ENCODE data around the gene DZANK1. TPM values are rescaled to one million over a fixed set of nuclear protein-coding genes. Genes with fewer than 3 reads are reported as not detected.

The DZANK1 gene
- total RNA-seq, 2 donors from 2014 or later = 1.6 TPM

DNA sequence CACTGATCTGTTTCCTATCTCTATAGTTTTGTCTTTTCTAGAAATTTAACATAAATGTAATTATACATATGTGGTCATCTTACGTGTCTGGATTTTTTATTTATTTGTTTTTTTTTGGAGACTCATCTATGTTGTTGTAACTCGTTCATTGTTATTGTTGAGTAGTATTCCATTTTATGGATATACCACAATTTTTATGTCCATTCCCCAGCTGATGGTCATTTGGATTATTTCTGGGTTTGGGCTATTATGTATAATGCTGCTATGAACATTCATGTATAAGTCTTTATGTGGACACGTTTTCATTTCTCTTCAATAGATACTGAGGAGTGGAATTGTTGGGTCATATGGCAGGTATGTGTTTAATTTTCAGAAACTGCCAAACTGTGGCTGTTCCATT lies 10.2 kb downstream of the DZANK1 start:
- 76 to 86% methylated on average over 3 of the region's 3 CpGs for WGBS, 2 donors

GRCh38 chr20:18443886-18444285 lies 22.9 kb downstream of the DZANK1 start:
- intact Hi-C loops (cut with DNase I) = no loop called here
- no peak for ATAC-seq
- no peak for DNase-seq
- H3K27me3 ChIP-seq = no peaks in the 10 kb centered on the region
- no peak overlapping the region for H3K4me3 ChIP-seq
- WGBS, 2 donors = 63 to 65% methylated on average over 4 of the region's 4 CpGs
- TF ChIP-seq POLR2A (IDR thresholded peaks at IDR 0.05) = no peak
- TF ChIP-seq, protein P1, sequence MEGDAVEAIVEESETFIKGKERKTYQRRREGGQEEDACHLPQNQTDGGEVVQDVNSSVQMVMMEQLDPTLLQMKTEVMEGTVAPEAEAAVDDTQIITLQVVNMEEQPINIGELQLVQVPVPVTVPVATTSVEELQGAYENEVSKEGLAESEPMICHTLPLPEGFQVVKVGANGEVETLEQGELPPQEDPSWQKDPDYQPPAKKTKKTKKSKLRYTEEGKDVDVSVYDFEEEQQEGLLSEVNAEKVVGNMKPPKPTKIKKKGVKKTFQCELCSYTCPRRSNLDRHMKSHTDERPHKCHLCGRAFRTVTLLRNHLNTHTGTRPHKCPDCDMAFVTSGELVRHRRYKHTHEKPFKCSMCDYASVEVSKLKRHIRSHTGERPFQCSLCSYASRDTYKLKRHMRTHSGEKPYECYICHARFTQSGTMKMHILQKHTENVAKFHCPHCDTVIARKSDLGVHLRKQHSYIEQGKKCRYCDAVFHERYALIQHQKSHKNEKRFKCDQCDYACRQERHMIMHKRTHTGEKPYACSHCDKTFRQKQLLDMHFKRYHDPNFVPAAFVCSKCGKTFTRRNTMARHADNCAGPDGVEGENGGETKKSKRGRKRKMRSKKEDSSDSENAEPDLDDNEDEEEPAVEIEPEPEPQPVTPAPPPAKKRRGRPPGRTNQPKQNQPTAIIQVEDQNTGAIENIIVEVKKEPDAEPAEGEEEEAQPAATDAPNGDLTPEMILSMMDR (IDR thresholded peaks at IDR 0.05) = no peak
- H3K4me1 ChIP-seq = no peaks in the 10 kb centered on the region
- no peaks in the 10 kb centered on the region for H3K9me3 ChIP-seq
- H3K36me3 ChIP-seq (replicated peaks in 1 of 2; ENCODE audit: insufficient read depth in 1 of 2, low read depth in 2 of 2) = no peaks in the 10 kb centered on the region
- H3K27ac ChIP-seq = no peak overlapping the region

More for the DNA sequence above, 10.2 kb downstream of the DZANK1 start:
- TF ChIP-seq, protein P1 (IDR thresholded peaks at IDR 0.05) = no peak
- no peak for TF ChIP-seq POLR2A (IDR thresholded peaks at IDR 0.05)
- no peak for ATAC-seq
- no peak for DNase-seq
- no peak overlapping the region for H3K27ac ChIP-seq
- H3K27me3 ChIP-seq = no peaks in the 10 kb centered on the region
- intact Hi-C loops (cut with DNase I) = no loop called here
- H3K9me3 ChIP-seq = peaks cover 0 to 4% (median 0%) of the 10 kb centered on the region in 3 donors
- no peaks in the 10 kb centered on the region for H3K36me3 ChIP-seq (replicated peaks in 1 of 2; ENCODE audit: insufficient read depth in 1 of 2, low read depth in 2 of 2)
- H3K4me3 ChIP-seq = no peak overlapping the region
- H3K4me1 ChIP-seq = no peaks in the 10 kb centered on the region

- TF ChIP-seq, protein P1 (IDR thresholded peaks at IDR 0.05) = no peak
- no peak for TF ChIP-seq POLR2A (IDR thresholded peaks at IDR 0.05)
- intact Hi-C loops (cut with DNase I) = no loop called here
- WGBS, 2 donors = 29% methylated on average over 1 of the region's 1 CpG
Observed at GRCh38 chr20:18440403-18440802, 26.4 kb downstream of the DZANK1 start.

DNA sequence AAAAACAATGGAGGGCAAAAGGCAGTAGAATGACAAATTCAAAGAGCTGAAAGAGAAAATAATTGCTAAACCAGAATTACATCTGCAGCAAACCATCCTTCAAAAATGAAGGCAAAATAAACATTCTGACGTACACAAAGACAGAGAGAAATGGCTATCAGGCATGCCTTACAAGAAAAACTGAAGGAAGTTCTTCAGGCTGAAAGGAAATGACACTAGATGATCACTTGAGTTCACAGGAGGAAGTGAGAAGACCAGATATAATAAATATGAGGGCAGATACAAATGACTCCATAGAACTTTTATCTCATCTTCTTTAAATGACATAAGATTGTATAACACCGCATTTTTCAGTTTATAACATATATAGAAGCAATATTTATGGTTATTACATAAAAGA lies 30.0 kb downstream of the DZANK1 start:
- ATAC-seq (no peak), DNase-seq (no peak)
- H3K4me1 ChIP-seq = no peaks in the 10 kb centered on the region
- no peaks in the 10 kb centered on the region for H3K27me3 ChIP-seq
- TF ChIP-seq, protein P1 (IDR thresholded peaks at IDR 0.05) = no peak
- TF ChIP-seq POLR2A (IDR thresholded peaks at IDR 0.05) = no peak
- intact Hi-C loops (cut with DNase I) = no loop called here
- no peak overlapping the region for H3K4me3 ChIP-seq
- H3K9me3 ChIP-seq = no peaks in the 10 kb centered on the region
- no peak overlapping the region for H3K27ac ChIP-seq
- 74 to 81% methylated on average over 2 of the region's 2 CpGs for WGBS, 2 donors
- H3K36me3 ChIP-seq (replicated peaks in 1 of 2; ENCODE audit: insufficient read depth in 1 of 2, low read depth in 2 of 2) = no peaks in the 10 kb centered on the region

More at GRCh38 chr20:18440403-18440802, 26.4 kb downstream of the DZANK1 start:
- no peak overlapping the region for H3K27ac ChIP-seq
- H3K4me3 ChIP-seq = no peak overlapping the region
- no peaks in the 10 kb centered on the region for H3K36me3 ChIP-seq (replicated peaks in 1 of 2; ENCODE audit: insufficient read depth in 1 of 2, low read depth in 2 of 2)
- DNase-seq = no peak
- no peak for ATAC-seq
- H3K9me3 ChIP-seq = no peaks in the 10 kb centered on the region
- no peaks in the 10 kb centered on the region for H3K27me3 ChIP-seq
- no peaks in the 10 kb centered on the region for H3K4me1 ChIP-seq

- no peaks in the 10 kb centered on the region for H3K9me3 ChIP-seq
- no peak for DNase-seq
- no peak overlapping the region for H3K4me3 ChIP-seq
- peaks cover 6% of the 10 kb centered on the region for H3K4me1 ChIP-seq
- intact Hi-C loops (cut with DNase I) = no loop called here
- no peaks in the 10 kb centered on the region for H3K27me3 ChIP-seq
- TF ChIP-seq POLR2A (IDR thresholded peaks at IDR 0.05) = no peak
- TF ChIP-seq, protein P1 (IDR thresholded peaks at IDR 0.05) = no peak
- no peak for ATAC-seq
- no peak overlapping the region for H3K27ac ChIP-seq
- no peaks in the 10 kb centered on the region for H3K36me3 ChIP-seq (replicated peaks in 1 of 2; ENCODE audit: insufficient read depth in 1 of 2, low read depth in 2 of 2)
- 79 to 86% methylated on average over 6 of the region's 6 CpGs for WGBS, 2 donors
Observed at GRCh38 chr20:18431206-18431605, 35.6 kb downstream of the DZANK1 start.
